Activated CD4-positive, alpha-beta T cell treated with anti-CD3 and anti-CD28 coated beads, Interleukin-2, Interleukin-4, amounts not matched to agents 100 ng/mL and 50 ng/mL, durations not matched to agents 16 hours and 8 hours (primary cell): ENCODE results near the gene POLR1B.
"Not testable (repeated sequence)": the region's sequence is repeated elsewhere in the genome, so short reads cannot be mapped to it uniquely, and the experiment has no call there.

Experiments
- DNase-seq: peaks from one replicate; pipeline ENCODE4 v3.0.0-alpha.2; 2020; ENCODE audit warnings: low spot score

The POLR1B gene

DNA sequence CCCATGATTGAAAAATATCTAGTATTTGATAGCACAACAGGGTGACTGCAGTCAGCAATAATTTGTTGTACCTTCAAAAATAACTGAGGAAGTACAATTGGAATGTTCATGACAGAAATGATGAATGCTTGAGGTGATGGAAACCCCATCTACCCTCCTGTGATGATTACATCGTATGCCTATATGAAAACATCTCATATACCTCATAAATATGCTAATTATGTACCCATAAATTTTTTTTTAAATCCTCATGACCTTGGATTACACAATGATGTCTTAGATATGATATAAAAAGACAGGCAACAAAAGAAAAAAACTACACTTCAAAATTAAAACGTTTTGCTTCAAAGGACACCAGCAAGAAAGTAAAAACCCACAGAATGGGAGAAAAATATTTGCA is 1.4 kb upstream of the POLR1B start:
- no peak for DNase-seq

DNA sequence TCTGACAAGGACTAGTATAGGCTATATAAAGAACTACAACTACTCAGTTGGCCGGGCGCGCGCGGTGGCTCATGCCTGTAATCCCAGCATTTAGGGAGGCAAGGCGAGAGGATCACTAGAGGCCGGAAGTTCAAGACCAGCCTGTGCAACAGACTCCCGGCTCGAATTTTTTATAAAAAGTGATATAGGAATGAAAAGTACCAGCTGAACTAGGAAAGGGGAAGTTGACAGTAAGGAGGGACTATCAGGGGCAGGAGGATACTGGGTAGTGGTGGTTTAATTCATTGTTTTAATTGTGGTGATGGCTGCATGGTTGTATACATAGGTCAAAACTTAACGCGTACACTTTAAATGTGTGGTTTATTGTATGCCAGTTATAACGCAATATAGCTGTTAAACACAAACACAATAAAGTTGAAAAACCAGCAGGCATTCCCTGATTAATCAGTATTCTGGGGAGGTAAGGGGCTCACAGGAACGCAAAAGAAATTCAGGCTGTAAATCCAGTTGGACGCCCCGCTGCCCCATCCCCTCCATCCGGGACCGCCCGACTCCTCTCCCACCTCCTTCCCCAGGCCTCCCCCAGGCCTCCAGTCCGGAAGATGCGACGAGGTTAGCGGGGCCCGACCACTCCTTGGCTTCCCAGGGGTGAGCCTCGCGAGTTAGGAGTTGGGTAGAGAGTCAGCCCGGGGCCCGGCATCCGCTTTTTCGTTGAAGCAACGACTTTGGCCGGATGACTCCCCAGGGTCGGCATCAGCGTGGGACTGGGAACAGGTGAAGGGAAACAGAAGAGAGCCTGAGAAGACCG is 746 bp upstream of the POLR1B start:
- peak; percentile 10 for DNase-seq

DNA sequence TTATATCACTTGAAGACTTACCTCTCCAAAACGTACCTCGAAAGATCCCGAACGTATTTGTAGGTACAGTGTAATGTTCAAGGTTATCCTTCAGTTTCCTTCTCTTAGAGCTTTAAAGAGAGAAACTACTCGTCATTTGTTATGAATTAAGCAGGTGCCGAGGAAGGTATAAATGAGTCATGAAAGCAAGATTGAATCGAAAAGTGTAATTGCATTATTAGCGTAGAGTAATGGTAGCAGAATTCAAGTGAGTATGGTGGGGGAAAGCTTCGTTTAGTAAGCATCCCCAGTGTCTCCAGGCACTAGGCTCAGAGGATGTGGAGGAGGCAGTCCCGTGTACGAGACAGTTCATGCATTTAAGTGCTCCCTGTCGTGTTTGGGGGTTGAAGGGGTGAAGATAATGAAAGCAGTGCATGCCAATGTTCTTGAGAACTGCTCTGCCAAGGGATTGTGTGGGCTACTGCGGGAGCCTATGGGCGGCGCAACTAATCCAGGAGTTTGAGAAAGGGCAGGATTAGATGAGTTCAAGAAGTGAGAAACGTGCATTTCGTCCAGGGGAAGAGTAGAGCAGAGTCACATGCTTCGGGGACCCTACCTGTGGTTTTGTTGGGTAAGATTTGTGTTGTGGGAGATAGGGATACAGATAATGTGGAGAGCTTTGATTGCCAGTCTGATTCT is 858 bp downstream of the POLR1B start:
- DNase-seq = peak; percentile 33

DNA sequence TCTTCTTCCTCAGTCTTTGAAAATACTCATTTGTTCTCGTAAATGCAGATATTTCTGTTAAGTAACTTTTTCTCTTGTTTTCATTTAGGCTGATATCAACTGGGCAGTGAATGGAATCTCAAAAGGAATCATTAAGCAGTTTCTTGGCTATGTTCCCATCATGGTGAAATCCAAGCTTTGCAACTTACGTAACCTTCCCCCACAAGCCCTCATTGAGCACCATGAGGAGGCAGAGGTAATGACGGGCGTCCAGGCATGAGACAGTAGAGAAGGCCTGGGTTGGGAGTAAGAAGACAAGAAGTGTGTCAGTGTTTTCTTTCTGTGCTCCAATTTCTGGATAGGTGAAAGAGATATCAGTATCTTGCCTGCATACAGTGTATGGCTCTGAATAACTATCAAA is 5.1 kb downstream of the POLR1B start:
- DNase-seq = no peak

DNA sequence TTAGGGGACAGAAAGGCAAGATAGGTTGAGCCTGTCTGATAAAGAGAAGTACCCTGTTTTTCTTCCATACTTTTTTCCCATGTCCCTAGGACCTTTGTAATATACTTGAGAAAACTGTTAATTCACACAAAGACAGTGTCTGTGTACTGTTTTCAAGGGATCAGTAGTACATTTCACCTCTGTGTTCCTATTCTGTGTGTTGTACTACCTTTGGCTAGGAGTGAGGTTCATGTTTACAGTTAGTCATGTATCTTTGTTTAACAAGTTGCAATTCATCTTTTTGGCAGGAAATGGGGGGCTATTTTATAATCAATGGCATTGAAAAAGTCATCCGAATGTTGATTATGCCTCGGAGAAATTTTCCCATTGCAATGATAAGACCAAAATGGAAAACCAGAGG is 6.7 kb downstream of the POLR1B start:
- DNase-seq = no peak

DNA sequence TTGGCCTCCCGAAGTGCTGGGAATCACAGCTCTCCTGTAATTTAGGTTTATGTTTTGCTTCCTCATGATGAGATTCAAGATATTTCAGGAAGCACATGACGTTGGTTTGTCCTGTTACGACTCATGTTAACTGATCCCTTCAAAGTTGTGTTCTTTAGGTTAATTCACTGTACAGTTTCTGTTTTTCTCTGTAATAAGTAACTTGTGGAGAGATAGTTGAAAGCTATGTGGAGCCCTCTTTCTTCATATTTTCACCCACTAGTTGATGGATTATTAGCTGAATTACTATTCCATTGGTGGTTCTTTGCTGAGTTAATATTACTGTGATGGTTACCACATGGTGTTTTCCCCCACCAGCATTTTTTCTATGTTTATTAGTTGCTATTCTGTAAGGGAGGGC is 23.8 kb downstream of the POLR1B start:
- DNase-seq = peak; percentile 41

DNA sequence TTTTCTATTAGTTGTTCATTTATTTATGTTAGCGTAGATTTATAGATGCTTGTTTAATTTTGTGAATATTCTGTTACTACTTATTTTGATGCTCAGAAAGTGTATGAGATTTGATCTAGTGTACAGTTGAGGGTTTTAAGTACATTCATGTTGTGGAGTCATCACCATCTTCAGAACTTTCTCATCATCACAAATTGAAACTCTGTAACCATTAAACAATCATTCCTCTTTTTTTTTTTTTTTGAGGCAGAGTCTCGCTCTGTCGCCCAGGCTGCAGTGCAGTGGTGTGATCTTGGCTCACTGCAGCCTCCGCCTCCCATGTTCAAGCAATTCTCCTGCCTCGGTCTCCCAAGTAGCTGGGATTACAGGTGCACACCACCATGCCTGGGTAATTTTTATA is 24.2 kb downstream of the POLR1B start:
- DNase-seq = not testable (repeated sequence)

DNA sequence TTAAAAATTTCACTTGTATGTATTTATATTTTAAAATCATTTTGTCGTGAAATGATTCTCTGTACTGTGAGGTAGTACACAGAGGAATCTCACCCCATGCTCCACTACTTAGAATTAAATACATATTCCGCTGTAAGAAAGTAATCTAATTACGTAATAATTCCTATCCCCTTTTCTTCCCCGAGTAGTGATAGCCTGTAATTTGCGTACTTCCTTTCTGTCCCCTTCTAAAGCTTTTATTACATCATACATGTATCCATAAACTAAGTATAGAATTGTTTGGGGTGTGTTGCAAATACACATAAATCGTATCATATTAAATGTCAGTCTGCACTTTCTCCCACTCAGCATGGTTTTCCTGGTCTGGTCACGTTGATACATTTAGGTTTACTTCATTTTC is 29.7 kb downstream of the POLR1B start:
- no peak for DNase-seq

DNA sequence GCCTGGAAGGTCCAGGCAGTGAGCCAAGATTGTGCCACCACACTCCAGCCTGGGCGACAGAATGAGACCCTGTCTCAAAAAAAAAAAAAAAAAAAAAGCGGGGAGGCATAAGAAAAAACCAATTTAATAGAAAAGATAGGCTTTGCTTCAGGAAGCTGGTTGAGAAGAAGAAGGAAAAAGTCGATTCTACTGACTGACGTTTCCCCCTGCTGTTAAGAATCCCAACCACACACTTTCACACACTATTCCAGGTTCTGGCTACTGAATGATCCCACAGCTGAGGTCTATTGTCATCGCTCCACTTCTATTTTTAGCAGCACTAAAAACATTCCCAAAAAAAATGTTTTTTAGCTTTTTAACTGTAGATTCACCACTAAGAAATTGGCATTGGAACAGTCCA is 35.5 kb downstream of the POLR1B start:
- DNase-seq = no peak

DNA sequence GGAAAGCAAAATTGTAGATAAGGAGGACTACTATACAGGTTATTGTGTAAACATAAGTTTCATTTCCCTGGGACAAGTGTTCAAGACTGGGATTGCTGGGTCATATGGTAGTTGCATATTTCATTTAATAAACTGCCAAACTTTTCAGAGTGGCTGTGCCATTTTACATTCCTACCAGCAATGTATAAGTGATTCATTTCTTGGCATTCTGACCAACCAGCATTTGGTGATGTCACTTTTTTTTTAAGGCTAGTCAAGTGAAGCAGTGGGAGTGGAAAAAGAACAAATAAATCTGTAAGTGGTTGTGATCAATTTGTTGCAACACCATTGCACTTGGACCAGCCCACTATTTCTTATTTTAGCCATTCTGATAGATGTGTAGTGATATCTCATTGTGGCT is 37.0 kb downstream of the POLR1B start:
- DNase-seq = no peak

DNA sequence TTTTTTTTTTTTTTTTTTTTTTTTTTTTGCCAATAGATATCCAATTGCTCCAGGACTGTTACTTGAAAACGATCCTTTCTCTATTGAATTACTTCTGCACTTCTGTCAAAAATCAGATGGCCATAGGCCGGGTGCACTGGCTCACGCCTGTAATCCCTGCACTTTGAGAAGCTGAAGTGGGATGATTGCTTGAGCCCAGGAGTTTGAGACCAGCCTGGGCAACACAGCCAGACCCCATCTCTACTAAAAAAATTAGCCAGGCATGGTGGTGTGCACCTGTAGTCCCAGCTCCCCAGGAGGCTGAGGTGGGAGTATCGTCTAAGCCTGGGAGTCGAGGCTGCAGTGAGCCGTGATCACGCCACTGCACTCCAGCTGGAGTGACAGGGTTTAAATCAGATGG is 37.8 kb downstream of the POLR1B start:
- DNase-seq = no peak

DNA sequence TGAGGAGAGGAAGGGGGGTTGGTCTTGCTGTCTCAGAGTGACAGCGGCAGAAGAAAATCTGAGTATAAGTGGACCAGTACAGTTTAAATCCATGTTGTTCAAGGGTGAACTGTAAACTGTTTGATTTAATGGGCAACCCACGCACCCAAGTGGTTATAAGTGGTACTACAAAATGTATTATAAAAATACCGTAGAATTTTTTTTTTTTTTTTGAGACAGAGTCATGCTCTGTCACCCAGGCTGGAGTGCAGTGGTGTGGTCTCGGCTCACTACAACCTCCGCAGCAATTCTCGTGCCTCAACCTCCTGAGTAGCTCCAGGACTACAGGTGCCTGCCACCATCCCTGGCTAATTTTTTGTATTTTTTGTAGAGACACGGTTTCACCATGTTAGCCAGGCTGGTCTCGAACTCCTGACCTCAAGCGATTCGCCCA is 40.1 kb downstream of the POLR1B start:
- DNase-seq = peak; percentile 68

DNA sequence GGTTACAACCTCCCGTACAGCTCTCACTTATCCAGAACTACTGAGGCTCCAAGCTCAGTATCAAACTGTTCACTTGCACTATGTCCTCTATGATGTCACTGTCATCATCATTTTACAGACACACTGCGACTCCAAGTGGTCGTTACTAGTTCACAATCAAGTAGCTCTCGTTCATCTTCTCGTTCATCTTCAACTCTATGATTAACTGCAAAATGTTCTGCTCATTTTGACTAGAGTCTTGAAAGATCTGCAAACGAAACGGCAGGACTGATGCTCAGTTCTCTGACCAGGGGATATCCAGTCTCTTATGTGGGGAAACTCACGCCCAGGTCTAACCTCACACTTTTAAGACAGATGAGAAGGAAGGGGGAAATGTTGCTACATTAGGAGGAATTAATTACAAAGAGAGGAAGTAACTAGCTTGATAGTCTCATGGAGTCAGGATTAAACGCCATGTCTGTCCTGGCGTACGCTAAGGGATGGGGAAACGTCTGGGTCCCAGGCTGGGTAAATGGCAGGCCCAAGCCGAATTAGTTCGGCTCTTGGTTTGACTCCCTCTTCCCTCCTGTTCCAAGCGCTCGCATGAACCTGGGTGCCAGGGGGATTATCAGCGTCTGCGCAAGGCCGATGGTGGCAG is 41.4 kb downstream of the POLR1B start:
- no peak for DNase-seq

DNA sequence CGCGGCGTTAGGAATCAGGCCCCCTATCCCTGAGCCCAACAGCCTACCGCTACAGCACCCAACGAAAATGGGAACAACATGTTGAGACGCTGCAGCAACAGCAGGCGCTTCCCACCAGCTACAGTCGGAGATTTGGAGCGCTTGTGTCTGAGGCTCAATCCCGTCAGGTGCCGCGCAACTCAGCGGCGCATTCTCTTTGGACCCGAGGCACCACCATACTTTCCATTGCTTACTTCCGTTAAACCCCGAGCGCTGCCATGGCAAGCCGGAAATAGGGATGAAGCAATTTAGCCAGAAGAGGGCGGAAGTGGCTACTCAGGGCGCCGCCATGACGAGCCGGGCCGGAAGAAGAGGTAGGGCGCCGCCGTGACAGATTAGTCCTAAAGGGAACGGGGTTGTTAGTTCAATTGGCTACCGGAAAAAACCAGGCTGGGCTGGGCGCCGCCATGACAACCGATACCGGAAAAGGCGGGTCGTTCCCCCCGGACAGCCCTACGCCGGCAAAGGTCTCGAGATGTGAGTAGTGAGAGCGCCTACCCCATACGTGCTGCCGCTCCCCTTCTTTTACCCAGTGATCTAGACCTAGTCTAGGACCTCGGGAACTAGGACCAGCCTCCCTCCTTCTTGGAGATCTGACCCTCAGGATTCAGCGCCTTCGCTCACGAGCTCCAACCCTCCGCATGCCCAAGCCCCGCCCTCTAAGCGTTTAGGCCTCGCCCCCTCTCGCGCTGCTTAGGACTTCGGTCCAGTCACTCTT is 42.0 kb downstream of the POLR1B start, which contains the start of gene CHCHD5:
Gene CHCHD5 (plus strand): TSS at position 476 of the 757 bp plus-strand sequence. CDS start 39 bp downstream, at position 515.
- DNase-seq = peak; percentile 97

DNA sequence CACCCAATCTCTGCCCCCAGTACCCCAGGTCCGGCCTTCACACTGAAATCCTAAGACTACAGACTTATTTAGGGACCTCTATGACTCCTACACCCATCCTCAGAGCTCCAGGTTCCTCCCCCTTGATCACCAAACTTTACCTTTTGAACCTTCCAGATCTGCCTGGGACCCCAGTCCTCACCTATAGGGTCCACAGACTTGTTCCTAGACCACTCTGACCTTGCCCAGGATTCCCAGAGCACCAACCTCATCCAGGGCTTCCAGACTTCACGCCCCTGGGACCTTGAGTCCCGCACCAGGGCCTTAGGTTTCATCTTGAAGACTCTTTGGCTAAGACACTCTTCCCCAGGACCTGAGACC is 42.6 kb downstream of the POLR1B start:
- no peak for DNase-seq

DNA sequence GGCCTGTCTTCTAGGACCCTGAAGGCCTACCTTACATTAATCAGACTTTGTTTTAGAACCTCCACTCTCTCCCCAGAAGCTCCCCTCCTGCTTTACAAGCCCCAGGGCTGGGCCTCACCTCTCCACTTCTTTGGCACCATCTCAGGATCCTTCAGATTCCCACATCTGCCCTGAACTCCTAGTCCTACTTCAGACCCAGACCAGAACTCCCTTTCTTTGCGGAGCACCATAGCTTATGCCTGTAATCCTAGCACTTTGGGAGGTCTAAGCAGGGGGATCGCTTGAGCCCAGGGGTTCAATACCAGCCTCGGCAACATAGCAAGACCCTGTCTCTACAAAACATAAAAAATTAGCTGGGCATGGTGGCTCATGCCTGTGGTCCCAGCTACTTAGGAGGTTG is 43.1 kb downstream of the POLR1B start:
- DNase-seq = no peak

DNA sequence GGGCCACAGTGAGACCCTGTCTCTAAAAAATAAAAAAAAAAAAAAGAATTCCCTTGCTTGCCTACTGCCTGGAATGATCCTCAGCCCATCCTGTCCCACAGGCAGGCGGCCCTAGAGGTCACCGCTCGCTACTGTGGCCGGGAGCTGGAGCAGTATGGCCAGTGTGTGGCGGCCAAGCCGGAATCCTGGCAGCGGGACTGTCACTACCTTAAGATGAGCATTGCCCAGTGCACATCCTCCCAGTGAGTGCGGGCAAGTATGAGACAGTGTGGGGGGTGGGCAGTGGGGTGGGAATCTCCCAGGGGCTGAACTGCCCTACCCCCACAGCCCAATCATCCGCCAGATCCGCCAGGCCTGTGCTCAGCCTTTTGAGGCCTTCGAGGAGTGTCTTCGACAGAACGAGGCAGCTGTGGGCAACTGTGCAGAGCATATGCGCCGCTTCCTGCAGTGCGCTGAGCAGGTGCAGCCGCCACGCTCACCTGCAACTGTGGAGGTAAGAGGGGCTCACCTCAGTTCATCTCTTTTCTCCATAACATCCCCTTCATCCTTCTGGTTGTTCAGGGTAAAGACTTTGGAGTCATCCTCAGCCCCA is 43.7 kb downstream of the POLR1B start:
- no peak for DNase-seq

DNA sequence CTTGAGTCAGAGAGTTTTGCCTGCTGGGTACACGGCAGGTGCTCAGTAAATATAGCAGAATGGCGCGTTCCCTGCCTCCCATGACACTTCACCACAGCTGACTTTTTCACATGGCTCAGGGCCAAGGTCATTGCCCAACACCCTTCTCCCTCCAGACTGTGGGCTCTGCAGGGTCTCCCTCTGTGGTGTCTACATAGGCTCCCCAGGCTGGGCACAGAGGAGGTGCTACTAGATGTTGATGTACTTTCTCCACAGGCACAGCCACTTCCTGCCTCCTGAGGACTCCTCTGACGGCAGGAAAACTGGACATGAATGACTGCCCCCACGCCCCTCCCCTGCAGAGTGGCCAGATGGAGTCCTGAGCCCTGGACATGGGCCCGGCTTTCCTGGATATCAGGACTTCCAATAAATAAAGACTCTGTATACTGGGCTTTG is 46.4 kb downstream of the POLR1B start:
- no peak for DNase-seq

DNA sequence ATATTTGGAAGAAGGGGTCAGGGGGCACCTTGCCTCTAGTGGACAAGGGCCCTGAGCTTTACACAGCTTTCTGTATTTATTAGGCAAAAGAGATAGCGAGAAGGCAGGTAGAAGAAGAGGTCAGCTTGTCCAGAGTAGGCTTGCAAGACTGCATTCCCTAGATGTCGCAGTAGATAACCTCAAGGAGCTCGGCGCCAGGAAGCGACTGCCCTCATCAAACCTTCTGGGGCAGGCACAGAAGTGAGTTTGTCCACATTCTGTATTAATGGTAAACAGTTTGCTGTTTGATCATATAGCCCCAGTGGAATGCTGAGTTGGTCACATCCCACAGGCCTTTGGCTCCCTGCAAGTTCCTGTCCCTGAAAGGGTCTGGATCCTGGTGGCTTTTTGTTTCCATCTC is 49.1 kb downstream of the POLR1B start:
- no peak for DNase-seq

DNA sequence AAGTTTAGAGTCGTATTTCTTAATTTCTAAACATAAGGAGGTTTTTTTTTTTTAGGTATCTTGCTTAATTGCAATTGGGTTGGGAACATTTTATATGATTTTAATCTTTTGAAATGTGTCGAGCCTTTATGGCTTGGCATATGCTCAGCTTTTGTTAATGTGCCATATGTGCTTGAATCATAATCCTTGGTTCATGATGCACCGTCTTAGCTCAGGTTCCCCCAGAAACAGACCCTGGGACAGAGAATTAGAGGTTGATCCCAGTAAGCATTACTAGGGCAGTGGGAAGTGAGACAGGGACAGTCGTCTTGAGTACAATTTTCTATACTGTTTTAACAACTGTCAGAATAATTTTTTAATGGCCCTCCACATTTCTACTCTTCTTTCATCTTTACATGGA is 51.5 kb downstream of the POLR1B start:
- DNase-seq = no peak

DNA sequence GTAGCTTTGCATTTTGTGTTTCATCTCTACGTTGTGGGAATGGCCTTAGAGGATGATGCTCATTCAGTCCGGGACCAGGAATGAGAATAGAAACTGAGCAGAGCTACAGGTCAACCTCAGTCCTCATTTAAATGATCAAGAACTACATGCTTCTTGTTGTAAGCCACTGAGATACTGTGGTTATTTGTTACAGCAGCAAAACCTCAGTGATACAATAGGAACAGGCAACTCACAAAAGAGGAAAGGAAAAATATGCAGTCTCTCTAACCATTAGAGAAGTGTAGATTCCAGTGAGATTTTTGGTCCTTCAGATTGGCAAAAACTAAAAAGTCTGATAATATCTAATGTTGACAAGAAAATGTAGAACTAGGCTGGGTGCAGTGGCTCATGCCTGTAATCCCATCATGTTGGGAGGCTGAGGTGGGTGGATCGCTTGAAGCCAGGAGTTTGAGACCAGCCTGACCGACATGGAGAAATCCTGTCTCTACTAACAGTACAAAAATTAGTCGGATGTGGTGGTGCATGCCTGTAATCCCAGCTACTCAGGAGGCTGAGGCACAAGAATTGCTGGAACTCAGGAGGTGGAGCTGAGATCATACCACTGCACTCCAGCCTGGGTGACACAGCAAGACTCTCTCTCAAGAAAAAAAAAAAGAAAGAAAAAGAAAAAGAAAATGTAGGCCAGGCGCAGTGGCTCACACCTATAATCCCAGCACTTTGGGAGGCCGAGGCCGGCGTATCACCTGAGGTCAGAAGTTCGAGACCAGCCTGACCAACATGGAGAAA is 55.5 kb downstream of the POLR1B start:
- DNase-seq = no peak
